PFSK-1 (cell line): ENCODE data around the gene CACNA1I.

Source experiments
- FOXP2 ChIP-seq: optimal IDR thresholded peaks from 2 replicates; pipeline ENCODE3; 2011; ENCODE audit warnings: borderline replicate concordance, control low read depth, inconsistent platforms; ENCODE audit not compliant: insufficient read depth; ENCODE audit errors: extremely low read length, extremely low read depth
- POLR2AphosphoS5 ChIP-seq: IDR thresholded peaks from 2 replicates; pipeline ENCODE4 v1.6.1; 2012; ENCODE audit warnings: low read depth, mild to moderate bottlenecking, control low read depth, low read length, moderate library complexity
- SIN3A ChIP-seq: IDR thresholded peaks from 2 replicates; pipeline ENCODE4 v1.6.1; 2012; ENCODE audit warnings: mild to moderate bottlenecking, low read length, moderate library complexity, borderline replicate concordance; ENCODE audit not compliant: insufficient read depth
- TAF1 ChIP-seq: IDR thresholded peaks from 2 replicates; pipeline ENCODE4 v1.6.1; 2012; ENCODE audit warnings: low read length, control low read depth, borderline replicate concordance; ENCODE audit not compliant: insufficient read depth
- TF ChIP-seq, protein P1 (sequence below), 2 experiments: IDR thresholded peaks; 2 replicates each; pipeline versions ENCODE4 v1.6.1 to v1.8.0; 2011 to 2012; ENCODE audit warnings: low read depth in 2 of 2, low read length in 2 of 2, control low read depth in 1 of 2, inconsistent platforms in 1 of 2, mild to moderate bottlenecking in 1 of 2, moderate library complexity in 1 of 2; ENCODE audit not compliant: insufficient read depth in 1 of 2

DNA sequence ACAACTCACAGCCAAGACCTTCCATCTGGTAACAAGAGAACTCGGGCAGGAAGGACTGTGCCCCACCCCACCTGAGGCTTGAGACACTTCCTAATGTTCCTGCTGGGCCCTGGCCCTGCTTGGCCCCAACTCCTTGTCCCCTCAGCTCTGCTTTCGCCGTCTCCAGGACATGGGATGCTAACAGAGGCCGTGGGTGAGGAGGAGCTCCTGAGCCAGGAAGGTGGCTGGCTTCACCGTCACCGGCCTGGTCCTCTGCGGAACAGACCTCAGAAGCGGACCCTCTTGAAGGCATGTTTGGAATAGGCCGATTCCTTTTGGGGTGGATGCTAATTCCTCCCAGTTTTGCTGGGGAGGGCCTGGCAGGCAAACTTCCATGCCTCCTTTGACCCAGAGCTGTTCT is 154.3 kb downstream of the CACNA1I start:
- TF ChIP-seq TAF1 (no peak), POLR2AphosphoS5 (no peak), FOXP2 (no peak), SIN3A (no peak)
- TF ChIP-seq, protein P1, sequence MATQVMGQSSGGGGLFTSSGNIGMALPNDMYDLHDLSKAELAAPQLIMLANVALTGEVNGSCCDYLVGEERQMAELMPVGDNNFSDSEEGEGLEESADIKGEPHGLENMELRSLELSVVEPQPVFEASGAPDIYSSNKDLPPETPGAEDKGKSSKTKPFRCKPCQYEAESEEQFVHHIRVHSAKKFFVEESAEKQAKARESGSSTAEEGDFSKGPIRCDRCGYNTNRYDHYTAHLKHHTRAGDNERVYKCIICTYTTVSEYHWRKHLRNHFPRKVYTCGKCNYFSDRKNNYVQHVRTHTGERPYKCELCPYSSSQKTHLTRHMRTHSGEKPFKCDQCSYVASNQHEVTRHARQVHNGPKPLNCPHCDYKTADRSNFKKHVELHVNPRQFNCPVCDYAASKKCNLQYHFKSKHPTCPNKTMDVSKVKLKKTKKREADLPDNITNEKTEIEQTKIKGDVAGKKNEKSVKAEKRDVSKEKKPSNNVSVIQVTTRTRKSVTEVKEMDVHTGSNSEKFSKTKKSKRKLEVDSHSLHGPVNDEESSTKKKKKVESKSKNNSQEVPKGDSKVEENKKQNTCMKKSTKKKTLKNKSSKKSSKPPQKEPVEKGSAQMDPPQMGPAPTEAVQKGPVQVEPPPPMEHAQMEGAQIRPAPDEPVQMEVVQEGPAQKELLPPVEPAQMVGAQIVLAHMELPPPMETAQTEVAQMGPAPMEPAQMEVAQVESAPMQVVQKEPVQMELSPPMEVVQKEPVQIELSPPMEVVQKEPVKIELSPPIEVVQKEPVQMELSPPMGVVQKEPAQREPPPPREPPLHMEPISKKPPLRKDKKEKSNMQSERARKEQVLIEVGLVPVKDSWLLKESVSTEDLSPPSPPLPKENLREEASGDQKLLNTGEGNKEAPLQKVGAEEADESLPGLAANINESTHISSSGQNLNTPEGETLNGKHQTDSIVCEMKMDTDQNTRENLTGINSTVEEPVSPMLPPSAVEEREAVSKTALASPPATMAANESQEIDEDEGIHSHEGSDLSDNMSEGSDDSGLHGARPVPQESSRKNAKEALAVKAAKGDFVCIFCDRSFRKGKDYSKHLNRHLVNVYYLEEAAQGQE (IDR thresholded peaks at IDR 0.05; ENCODE audit: insufficient read depth in 1 of 2, low read depth in 2 of 2, low read length in 2 of 2), result no peak
